ENCODE data around the gene SETBP1. TPM values are rescaled to one million over a fixed set of nuclear protein-coding genes. Genes with fewer than 3 reads are reported as not detected.

Gene SETBP1
- total and polyA plus RNA-seq, 2 of the 8 experiments (the other 6 are each of a cell fraction or from before 2014, with no cell fraction given), result 2.0 to 6.5 TPM

GRCh38 chr18:44635546-44635945 is 45.1 kb upstream of the SETBP1 start:
- TF ChIP-seq EZH2 (IDR thresholded peaks at IDR 0.05; ENCODE audit: low read depth, low read length, severe bottlenecking) (no peak), NRF1 (IDR thresholded peaks at IDR 0.05; ENCODE audit: low read depth, low read length) (no peak), TBP (IDR thresholded peaks at IDR 0.05; ENCODE audit: low read depth, low read length) (no peak), POLR2A (IDR thresholded peaks at IDR 0.05; ENCODE audit: control extremely low read depth in 1 of 2, low read depth in 2 of 2, low read length in 2 of 2) (no peak), SP2 (IDR thresholded peaks at IDR 0.05; ENCODE audit: low read length) (no peak), KDM4A (IDR thresholded peaks at IDR 0.05; ENCODE audit: low read depth, low read length, severe bottlenecking) (no peak), CEBPB (IDR thresholded peaks at IDR 0.05; ENCODE audit: low read depth, low read length) (no peak), CREB1 (IDR thresholded peaks at IDR 0.05) (no peak), BRCA1 (IDR thresholded peaks at IDR 0.05; ENCODE audit: low read depth, low read length) (no peak)
- TF ChIP-seq, protein P1, sequence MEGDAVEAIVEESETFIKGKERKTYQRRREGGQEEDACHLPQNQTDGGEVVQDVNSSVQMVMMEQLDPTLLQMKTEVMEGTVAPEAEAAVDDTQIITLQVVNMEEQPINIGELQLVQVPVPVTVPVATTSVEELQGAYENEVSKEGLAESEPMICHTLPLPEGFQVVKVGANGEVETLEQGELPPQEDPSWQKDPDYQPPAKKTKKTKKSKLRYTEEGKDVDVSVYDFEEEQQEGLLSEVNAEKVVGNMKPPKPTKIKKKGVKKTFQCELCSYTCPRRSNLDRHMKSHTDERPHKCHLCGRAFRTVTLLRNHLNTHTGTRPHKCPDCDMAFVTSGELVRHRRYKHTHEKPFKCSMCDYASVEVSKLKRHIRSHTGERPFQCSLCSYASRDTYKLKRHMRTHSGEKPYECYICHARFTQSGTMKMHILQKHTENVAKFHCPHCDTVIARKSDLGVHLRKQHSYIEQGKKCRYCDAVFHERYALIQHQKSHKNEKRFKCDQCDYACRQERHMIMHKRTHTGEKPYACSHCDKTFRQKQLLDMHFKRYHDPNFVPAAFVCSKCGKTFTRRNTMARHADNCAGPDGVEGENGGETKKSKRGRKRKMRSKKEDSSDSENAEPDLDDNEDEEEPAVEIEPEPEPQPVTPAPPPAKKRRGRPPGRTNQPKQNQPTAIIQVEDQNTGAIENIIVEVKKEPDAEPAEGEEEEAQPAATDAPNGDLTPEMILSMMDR (IDR thresholded peaks at IDR 0.05; ENCODE audit: control extremely low read depth in 1 of 3, insufficient read depth in 1 of 3, low read depth in 1 of 3, low read length in 3 of 3), result no peak
- no peak overlapping the region for H3K4ac ChIP-seq (replicated peaks; ENCODE audit: insufficient read length, low read depth, low read length)
- H3K23me2 ChIP-seq (ENCODE audit: low read depth, low read length), result no peaks in the 10 kb centered on the region
- no peak overlapping the region for H2BK20ac ChIP-seq (ENCODE audit: low read length)
- no peaks in the 10 kb centered on the region for H3K4me1 ChIP-seq (replicated peaks in 1 of 4; ENCODE audit: control insufficient read depth in 3 of 4, insufficient read depth in 4 of 4, low read length in 3 of 4)
- WGBS, 2 experiments (ENCODE audit: extremely low coverage in 1 of 2, insufficient coverage in 1 of 2, insufficient read length in 1 of 2, insufficient replicate concordance in 2 of 2, low coverage in 1 of 2, low lambda C conversion rate in 2 of 2, missing lambda C conversion rate in 1 of 2), result 97% methylated on average over 3 of the region's 3 CpGs; no CpG with 5 or more reads in 1 of the 2 experiments
- H3K9ac ChIP-seq (replicated peaks in 1 of 4; ENCODE audit: extremely low read depth in 1 of 4, low read depth in 3 of 4, low read length in 3 of 4), result no peak overlapping the region
- H4K91ac ChIP-seq (replicated peaks; ENCODE audit: insufficient read length, low read length), result no peak overlapping the region
- no peaks in the 10 kb centered on the region for H3K9me3 ChIP-seq (ENCODE audit: insufficient read depth in 2 of 2, low read depth in 1 of 2, low read length in 1 of 2)
- H3K14ac ChIP-seq (ENCODE audit: insufficient read length), result no peak overlapping the region
- H3K79me2 ChIP-seq (ENCODE audit: control insufficient read depth in 1 of 2, insufficient read depth in 2 of 2, low read length in 2 of 2), result no peaks in the 10 kb centered on the region
- no peak overlapping the region for H3K4me2 ChIP-seq (ENCODE audit: insufficient read depth in 1 of 2, low read depth in 2 of 2, low read length in 2 of 2)
- H4K5ac ChIP-seq (ENCODE audit: insufficient read length, low read depth, low read length), result no peak overlapping the region
- no peak overlapping the region for H3K23ac ChIP-seq (ENCODE audit: insufficient read length)
- H2BK120ac ChIP-seq (replicated peaks; ENCODE audit: low read depth, low read length), result no peak overlapping the region
- H3K79me1 ChIP-seq (ENCODE audit: low read depth, low read length), result no peaks in the 10 kb centered on the region
- H4K8ac ChIP-seq (ENCODE audit: extremely low read depth, insufficient read depth, low read length), result no peak overlapping the region
- no peak overlapping the region for H2BK15ac ChIP-seq (ENCODE audit: low read length)
- no peak overlapping the region for H2AK5ac ChIP-seq (ENCODE audit: low read depth, low read length)
- DNase-seq (ENCODE audit: low read depth in 1 of 2, low spot score in 2 of 2) (no peak), FAIRE-seq (no peak)
- no peak overlapping the region for H2BK5ac ChIP-seq (ENCODE audit: low read depth, low read length)
- ChIA-PET POLR2A (ENCODE audit: partially characterized antibody) (no interaction called here), CTCF (ENCODE audit: partially characterized antibody) (no interaction called here)
- no peaks in the 10 kb centered on the region for H3K36me3 ChIP-seq (ENCODE audit: control insufficient read depth in 2 of 4, insufficient read depth in 4 of 4, low read length in 3 of 4)
- no peak overlapping the region for H2AFZ ChIP-seq (ENCODE audit: low read length)
- no peak overlapping the region for H2BK12ac ChIP-seq (ENCODE audit: low read depth, low read length)
- H3K18ac ChIP-seq (ENCODE audit: extremely low read depth, low read length), result no peak overlapping the region
- H3K56ac ChIP-seq (replicated peaks; ENCODE audit: insufficient read length, low read depth, low read length), result no peak overlapping the region
- no peak overlapping the region for H3K4me3 ChIP-seq (ENCODE audit: extremely low read depth in 1 of 4, insufficient read depth in 2 of 4, low read depth in 3 of 4, low read length in 4 of 4)
- H3K27ac ChIP-seq (ENCODE audit: low read depth, low read length), result no peak overlapping the region
- H3K27me3 ChIP-seq (replicated peaks in 1 of 4; ENCODE audit: control insufficient read depth in 3 of 4, extremely low read depth in 1 of 4, insufficient read depth in 3 of 4, low read length in 3 of 4), result no peaks in the 10 kb centered on the region
- H4K20me1 ChIP-seq (replicated peaks in 1 of 2; ENCODE audit: control insufficient read depth in 1 of 2, insufficient read depth in 2 of 2, low read length in 2 of 2), result no peaks in the 10 kb centered on the region

Measured in H1 (cell line).